IMR-90 (cell line): ENCODE data around the gene HDAC8. TPM values are rescaled to one million over a fixed set of nuclear protein-coding genes. Genes with fewer than 3 reads are reported as not detected.

Experiments used
- ATAC-seq: fragments of 200-7000 bp; cut with Tn5 transposase; 2 replicates; pipeline ENCODE4 v1.9.1; 2020; ENCODE audit warnings: low read depth, mild to moderate bottlenecking, moderate library complexity
- BruUV-seq: library from RNA; stranded (reverse); fragments of 400-500 nt; replicated peaks from 2 replicates; lab custom pipeline; 2021; lab: Mats Ljungman, UMichigan
- CTCF ChIA-PET: fragments of 300-600 bp; formaldehyde crosslinking; extraction: SDS; loops from one replicate; lab custom pipeline; 2021; ENCODE audit warnings: antibody characterized with exemption; lab: Yijun Ruan, JAX
- POLR2A ChIA-PET: fragments of 300-600 bp; sonication (Branson Sonifier 250); formaldehyde crosslinking; loops from one replicate; lab custom pipeline; 2022; ENCODE audit warnings: antibody characterized with exemption; ENCODE audit not compliant: unreplicated experiment; lab: Charles Lee
- DNase-seq: peaks from one replicate; pipeline ENCODE4 v3.0.0; 2013
- H2AFZ ChIP-seq: replicated peaks from 2 replicates; pipeline ENCODE3; 2013; ENCODE audit warnings: low read length, mild to moderate bottlenecking; ENCODE audit not compliant: poor library complexity
- H2AK5ac ChIP-seq: 2 replicates; pipeline ENCODE4 v1.6.1; 2013; ENCODE audit warnings: low read depth, low read length, inconsistent platforms
- H2AK9ac ChIP-seq: replicated peaks from 2 replicates; pipeline ENCODE3; 2013; ENCODE audit warnings: mild to moderate bottlenecking, low read depth, low read length, moderate library complexity; ENCODE audit not compliant: poor library complexity
- H2BK120ac ChIP-seq: 2 replicates; pipeline ENCODE4 v1.6.1; 2013; ENCODE audit warnings: low read depth, low read length, inconsistent platforms
- H2BK15ac ChIP-seq: 3 replicates; pipeline ENCODE4 v1.6.1; 2013; ENCODE audit warnings: low read depth, low read length, inconsistent platforms
- H2BK20ac ChIP-seq: 2 replicates; pipeline ENCODE4 v1.6.1; 2013; ENCODE audit warnings: low read depth, mild to moderate bottlenecking, inconsistent platforms, low read length, moderate library complexity
- H2BK5ac ChIP-seq: 2 replicates; pipeline ENCODE4 v1.6.1; 2013; ENCODE audit warnings: mild to moderate bottlenecking, low read depth, low read length, inconsistent platforms; ENCODE audit not compliant: poor library complexity, severe bottlenecking
- H3K14ac ChIP-seq: replicated peaks from 2 replicates; pipeline ENCODE4 v1.6.1; 2013; ENCODE audit warnings: low read depth, low read length, inconsistent platforms
- H3K18ac ChIP-seq: 2 replicates; pipeline ENCODE4 v1.6.1; 2013; ENCODE audit warnings: low read depth, low read length, control low read depth
- H3K23ac ChIP-seq: 2 replicates; pipeline ENCODE4 v1.6.1; 2013; ENCODE audit warnings: low read depth, low read length, inconsistent platforms
- H3K27ac ChIP-seq: 2 replicates; pipeline ENCODE4 v1.5.1; 2013; ENCODE audit warnings: mild to moderate bottlenecking, control low read depth, low read length; ENCODE audit not compliant: insufficient read depth
- H3K27me3 ChIP-seq: 2 replicates; pipeline ENCODE4 v1.6.1; 2013; ENCODE audit warnings: low read length; ENCODE audit not compliant: control insufficient read depth, insufficient read depth
- H3K36me3 ChIP-seq: 2 replicates; pipeline ENCODE4 v1.6.1; 2013; ENCODE audit warnings: low read length, mixed read lengths; ENCODE audit not compliant: control insufficient read depth, insufficient read depth
- H3K4ac ChIP-seq: 2 replicates; pipeline ENCODE4 v1.6.1; 2013; ENCODE audit warnings: low read depth, low read length, inconsistent platforms
- H3K4me1 ChIP-seq: 2 replicates; pipeline ENCODE4 v1.6.1; 2013; ENCODE audit warnings: low read length, mixed read lengths; ENCODE audit not compliant: control insufficient read depth, insufficient read depth
- H3K4me2 ChIP-seq: 2 replicates; pipeline ENCODE4 v1.6.1; 2013; ENCODE audit warnings: low read depth, mild to moderate bottlenecking, control low read depth, low read length, moderate library complexity
- H3K4me3 ChIP-seq: 2 replicates; pipeline ENCODE4 v1.5.1; 2013; ENCODE audit warnings: low read depth, mild to moderate bottlenecking, control low read depth, low read length, moderate library complexity; ENCODE audit not compliant: insufficient read depth
- H3K56ac ChIP-seq: 2 replicates; pipeline ENCODE4 v1.6.1; 2013; ENCODE audit warnings: low read length, inconsistent platforms; ENCODE audit not compliant: insufficient read depth; ENCODE audit errors: extremely low read depth
- H3K79me1 ChIP-seq, 2 experiments: 2 replicates each; pipeline ENCODE4 v1.6.1; 2013; ENCODE audit warnings: low read length in 2 of 2, inconsistent platforms in 1 of 2, low read depth in 1 of 2
- H3K9ac ChIP-seq: 2 replicates; pipeline ENCODE4 v1.6.1; 2013; ENCODE audit warnings: low read depth, low read length, control low read depth
- H3K9me1 ChIP-seq: 2 replicates; pipeline ENCODE4 v1.6.1; 2013; ENCODE audit warnings: low read length, inconsistent platforms; ENCODE audit not compliant: insufficient read depth
- H3K9me3 ChIP-seq: 2 replicates; pipeline ENCODE4 v1.6.1; 2013; ENCODE audit warnings: low read length; ENCODE audit not compliant: control insufficient read depth, insufficient read depth
- H4K20me1 ChIP-seq: 2 replicates; pipeline ENCODE4 v1.6.1; 2013; ENCODE audit warnings: low read length, inconsistent platforms; ENCODE audit not compliant: insufficient read depth
- H4K5ac ChIP-seq: 2 replicates; pipeline ENCODE4 v1.6.1; 2013; ENCODE audit warnings: mild to moderate bottlenecking, low read depth, low read length, control low read depth
- H4K8ac ChIP-seq, 2 experiments: 2 replicates each; pipeline ENCODE4 v1.6.1; 2013; ENCODE audit warnings: low read depth in 2 of 2, low read length in 2 of 2, control low read depth in 1 of 2, inconsistent platforms in 1 of 2
- H4K91ac ChIP-seq: 2 replicates; pipeline ENCODE4 v1.6.1; 2013; ENCODE audit warnings: low read depth, low read length, inconsistent platforms; ENCODE audit not compliant: insufficient read depth
- CHD1 ChIP-seq: IDR thresholded peaks from 2 replicates; pipeline ENCODE4 v1.6.1; 2012; ENCODE audit warnings: low read depth, low read length, improper control_type of control experiment
- CTCF ChIP-seq: conservative IDR thresholded peaks from 2 replicates; pipeline ENCODE4 v1.5.1; 2012; ENCODE audit warnings: mild to moderate bottlenecking, low read depth, low read length, improper control_type of control experiment
- FOS ChIP-seq: fragments of 150-350 bp; IDR thresholded peaks from 2 replicates; pipeline ENCODE4 v1.6.1; 2016; ENCODE audit warnings: low read depth, low read length
- MAFK ChIP-seq: IDR thresholded peaks from 2 replicates; pipeline ENCODE4 v1.6.1; 2012; ENCODE audit warnings: low read depth, low read length, improper control_type of control experiment
- MXI1 ChIP-seq: IDR thresholded peaks from 2 replicates; pipeline ENCODE4 v1.6.1; 2012; ENCODE audit warnings: low read depth, mild to moderate bottlenecking, low read length, moderate library complexity, borderline replicate concordance
- POLR2A ChIP-seq: IDR thresholded peaks from 2 replicates; pipeline ENCODE4 v1.6.1; 2012; ENCODE audit warnings: mild to moderate bottlenecking, low read depth, low read length
- WGBS, 2 experiments: methylation state at CpG; one replicate each; pipeline versions ENCODE4 v1.1.5 to v1.1.7; 2013; ENCODE audit warnings: missing lambda C conversion rate in 2 of 2; ENCODE audit not compliant: insufficient read length in 1 of 2; ENCODE audit errors: extremely low coverage in 2 of 2; 5-methylcytosine and 5-hydroxymethylcytosine counted together
- dilution Hi-C: fragments of 300-500 bp; cut with HindIII; formaldehyde crosslinking; loops from one replicate; pipeline ENCODE4 v1.14.3; 2018; ENCODE audit warnings: low sequenced_read_pairs; ENCODE audit not compliant: unreplicated experiment
- in situ Hi-C: fragments of 300-500 bp; cut with MboI; formaldehyde crosslinking; loops from 3 replicates; pipeline ENCODE4 v1.14.3; 2019; ENCODE audit warnings: low sequenced_read_pairs, inconsistent platforms, mixed read lengths
- intact Hi-C: fragments of 100-400 bp; cut with micrococcal nuclease; formaldehyde crosslinking; loops from 2 replicates; pipeline ENCODE4 v1.10.0; 2022
- polyA plus RNA-seq, 3 experiments: library from polyadenylated mRNA; depleted of rRNA; stranded (reverse); fragments of >200 nt; gene quantifications; 2 replicates each; pipeline ENCODE4 v1.2.3, GENCODE V29; 2012; ENCODE audit warnings: low replicate concordance in 1 of 3
- total RNA-seq: library from RNA; depleted of rRNA; stranded (reverse); fragments of >200 nt; gene quantifications from 2 replicates; pipeline ENCODE4 v1.2.3, GENCODE V29; 2012

HDAC8 gene
- total and polyA plus RNA-seq, 2 of the 4 experiments (the other 2 are of a cell fraction): 16.1 to 28.5 TPM

DNA sequence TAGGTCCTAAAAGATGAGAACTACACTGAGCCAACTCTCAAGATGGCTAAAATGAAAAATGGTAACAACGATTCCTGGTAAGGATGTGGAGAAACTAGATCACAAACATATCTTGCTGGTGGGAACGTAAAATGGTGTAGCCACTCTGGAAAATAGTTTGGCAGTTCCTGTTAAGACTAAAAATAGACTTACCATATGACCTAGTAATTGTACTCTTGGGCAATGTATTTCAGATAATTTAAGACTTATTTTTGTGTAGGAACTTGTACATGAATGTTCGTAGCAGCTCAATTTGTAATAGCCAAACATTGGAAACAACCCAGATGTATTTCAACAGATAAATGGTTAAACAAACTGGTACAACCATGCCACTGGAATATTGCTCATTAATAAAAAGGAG lies 106.2 kb downstream of the HDAC8 start:
- H2AFZ ChIP-seq: no peak overlapping the region
- no peak overlapping the region for H2AK5ac ChIP-seq
- H3K36me3 ChIP-seq: peaks cover 2% of the 10 kb centered on the region; the same call in 1 of the 2 replicates
- intact Hi-C loops (no loop called here), dilution Hi-C loops (loop anchor here (5.0 kb wide), 1 partner anchor 34 kb away; no protein-coding TSS in a partner anchor), in situ Hi-C loops (no loop called here)
- no peak overlapping the region for H3K4me3 ChIP-seq
- DNase-seq (no peak), ATAC-seq (no peak)
- H3K18ac ChIP-seq: no peak overlapping the region
- TF ChIP-seq MAFK (no peak), CTCF (no peak), CHD1 (no peak), MXI1 (no peak), FOS (no peak), POLR2A (no peak)
- H3K79me1 ChIP-seq: no peaks in the 10 kb centered on the region
- no peak overlapping the region for H3K9ac ChIP-seq
- H4K5ac ChIP-seq: no peak overlapping the region
- H4K20me1 ChIP-seq: no peaks in the 10 kb centered on the region
- H3K9me1 ChIP-seq: no peaks in the 10 kb centered on the region
- H2BK15ac ChIP-seq: no peak overlapping the region
- BruUV-seq: no TSS peak
- no peaks in the 10 kb centered on the region for H3K9me3 ChIP-seq
- H3K56ac ChIP-seq: no peak overlapping the region
- H3K4me2 ChIP-seq: no peak overlapping the region
- no peak overlapping the region for H4K8ac ChIP-seq
- no peak overlapping the region for H2BK5ac ChIP-seq
- H3K23ac ChIP-seq: no peak overlapping the region
- no peak overlapping the region for H2AK9ac ChIP-seq
- no peak overlapping the region for H3K4ac ChIP-seq
- H3K27me3 ChIP-seq: peaks cover 2% of the 10 kb centered on the region
- no peaks in the 10 kb centered on the region for H3K4me1 ChIP-seq
- no peak overlapping the region for H2BK120ac ChIP-seq
- POLR2A ChIA-PET: no interaction called here
- no peak overlapping the region for H3K14ac ChIP-seq
- no peak overlapping the region for H2BK20ac ChIP-seq
- CTCF ChIA-PET: no interaction called here
- no peak overlapping the region for H3K27ac ChIP-seq
- no peak overlapping the region for H4K91ac ChIP-seq
- no CpG with 5 or more reads among the region's 3 CpGs for WGBS, 2 experiments
